ENCODE measurements around the gene OR5H6. TPM values are rescaled to one million over a fixed set of nuclear protein-coding genes. Genes with fewer than 3 reads are reported as not detected.

The OR5H6 gene
- not detected in 2 replicates for total RNA-seq (ENCODE audit: low replicate concordance)

DNA sequence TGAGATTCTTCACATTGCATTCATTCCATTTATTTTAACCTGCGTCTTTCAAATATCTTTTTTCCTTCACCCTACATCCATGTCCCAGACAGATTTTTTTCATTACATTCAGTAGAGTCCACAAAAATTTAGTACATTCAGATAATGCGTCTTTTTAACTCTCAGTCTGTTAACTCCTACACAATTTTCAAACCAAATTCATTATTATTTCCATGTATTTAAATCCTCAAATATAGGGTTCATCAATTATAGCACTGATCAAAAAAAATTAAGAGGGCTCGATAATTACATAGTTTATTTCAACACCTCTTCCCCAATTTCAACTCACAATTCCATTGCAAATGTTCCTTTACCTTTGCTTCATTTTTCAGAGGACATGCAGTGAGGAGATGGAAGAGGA, at the start of gene OR5H6:
Gene OR5H6 (plus strand): TSS at position 301 of the 400 bp plus-strand sequence. CDS start 89 bp downstream, at position 390.
- Mint-ChIP-seq H3K27ac (no peak within 1 kb of the TSS), H3K9me3 (no peaks in the 10 kb centered on the region), H3K27me3 (ENCODE audit: insufficient read depth, low read depth) (no peaks in the 10 kb centered on the region), H3K4me3 (no peak within 1 kb of the TSS), H3K4me1 (no peaks in the 10 kb centered on the region), H3K36me3 (no peaks in the 10 kb centered on the region)
- no peak within 1 kb of the TSS for H3K9ac ChIP-seq
- no peaks in the 10 kb centered on the region for H3K79me2 ChIP-seq (ENCODE audit: low read depth)
- no peak within 1 kb of the TSS for H2AFZ ChIP-seq (replicated peaks)
- no peak for DNase-seq (ENCODE audit: low spot score)
- no peaks in the 10 kb centered on the region for H3F3A ChIP-seq (ENCODE audit: low read depth)
- no peaks in the 10 kb centered on the region for H3K4me1 ChIP-seq
- H3K36me3 ChIP-seq: no peaks in the 10 kb centered on the region
- no peak within 1 kb of the TSS for H3K4me2 ChIP-seq
- H3K4me3 ChIP-seq: no peak within 1 kb of the TSS
- H3K9me3 ChIP-seq (ENCODE audit: low read depth): no peaks in the 10 kb centered on the region
- H4K20me1 ChIP-seq (ENCODE audit: low read depth): no peaks in the 10 kb centered on the region
- no peaks in the 10 kb centered on the region for H3K27me3 ChIP-seq
- no peak within 1 kb of the TSS for H3K27ac ChIP-seq
- no peak for TF ChIP-seq EZH2phosphoT487 (IDR thresholded peaks at IDR 0.05)
- TF ChIP-seq EZH2 (IDR thresholded peaks at IDR 0.05): no peak
- TF ChIP-seq, protein P1, sequence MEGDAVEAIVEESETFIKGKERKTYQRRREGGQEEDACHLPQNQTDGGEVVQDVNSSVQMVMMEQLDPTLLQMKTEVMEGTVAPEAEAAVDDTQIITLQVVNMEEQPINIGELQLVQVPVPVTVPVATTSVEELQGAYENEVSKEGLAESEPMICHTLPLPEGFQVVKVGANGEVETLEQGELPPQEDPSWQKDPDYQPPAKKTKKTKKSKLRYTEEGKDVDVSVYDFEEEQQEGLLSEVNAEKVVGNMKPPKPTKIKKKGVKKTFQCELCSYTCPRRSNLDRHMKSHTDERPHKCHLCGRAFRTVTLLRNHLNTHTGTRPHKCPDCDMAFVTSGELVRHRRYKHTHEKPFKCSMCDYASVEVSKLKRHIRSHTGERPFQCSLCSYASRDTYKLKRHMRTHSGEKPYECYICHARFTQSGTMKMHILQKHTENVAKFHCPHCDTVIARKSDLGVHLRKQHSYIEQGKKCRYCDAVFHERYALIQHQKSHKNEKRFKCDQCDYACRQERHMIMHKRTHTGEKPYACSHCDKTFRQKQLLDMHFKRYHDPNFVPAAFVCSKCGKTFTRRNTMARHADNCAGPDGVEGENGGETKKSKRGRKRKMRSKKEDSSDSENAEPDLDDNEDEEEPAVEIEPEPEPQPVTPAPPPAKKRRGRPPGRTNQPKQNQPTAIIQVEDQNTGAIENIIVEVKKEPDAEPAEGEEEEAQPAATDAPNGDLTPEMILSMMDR (IDR thresholded peaks at IDR 0.05): no peak

DNA sequence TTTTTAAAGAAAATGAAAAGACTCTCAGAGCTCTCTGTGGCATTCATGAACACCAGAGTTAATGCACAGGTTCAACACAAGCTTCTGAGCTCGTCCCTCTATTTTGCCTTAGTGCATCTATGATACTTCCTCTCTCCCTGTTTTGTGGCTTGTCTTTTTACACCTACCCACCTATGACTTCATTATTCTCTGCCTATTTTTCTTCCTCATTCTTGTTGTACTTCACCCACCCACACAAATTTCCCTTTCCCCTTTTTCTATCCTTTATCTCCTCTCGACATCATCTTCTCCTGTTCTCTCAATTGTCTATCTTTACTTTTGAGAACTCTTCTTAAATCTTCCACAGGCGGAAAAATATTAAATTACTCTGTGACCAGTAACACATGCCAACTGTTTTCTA, 49.0 kb upstream of the OR5H6 start:
- Mint-ChIP-seq H3K27me3 (ENCODE audit: insufficient read depth, low read depth) (peaks cover 2% of the 10 kb centered on the region), H3K36me3 (no peaks in the 10 kb centered on the region), H3K27ac (no peak overlapping the region), H3K9me3 (no peaks in the 10 kb centered on the region), H3K4me3 (no peak overlapping the region), H3K4me1 (no peaks in the 10 kb centered on the region)
- Histone ChIP-seq H3K4me1 (no peaks in the 10 kb centered on the region), H3K27me3 (no peaks in the 10 kb centered on the region), H3K36me3 (no peaks in the 10 kb centered on the region), H3F3A (ENCODE audit: low read depth) (no peaks in the 10 kb centered on the region), H4K20me1 (ENCODE audit: low read depth) (no peaks in the 10 kb centered on the region), H3K4me3 (no peak overlapping the region), H3K27ac (no peak overlapping the region), H3K9ac (no peak overlapping the region), H2AFZ (replicated peaks) (no peak overlapping the region), H3K9me3 (ENCODE audit: low read depth) (no peaks in the 10 kb centered on the region), H3K79me2 (ENCODE audit: low read depth) (no peaks in the 10 kb centered on the region), H3K4me2 (no peak overlapping the region)
- no peak for DNase-seq (ENCODE audit: low spot score)
- TF ChIP-seq EZH2 (IDR thresholded peaks at IDR 0.05) (no peak), EZH2phosphoT487 (IDR thresholded peaks at IDR 0.05) (no peak)
- TF ChIP-seq, protein P1 (IDR thresholded peaks at IDR 0.05): no peak

DNA sequence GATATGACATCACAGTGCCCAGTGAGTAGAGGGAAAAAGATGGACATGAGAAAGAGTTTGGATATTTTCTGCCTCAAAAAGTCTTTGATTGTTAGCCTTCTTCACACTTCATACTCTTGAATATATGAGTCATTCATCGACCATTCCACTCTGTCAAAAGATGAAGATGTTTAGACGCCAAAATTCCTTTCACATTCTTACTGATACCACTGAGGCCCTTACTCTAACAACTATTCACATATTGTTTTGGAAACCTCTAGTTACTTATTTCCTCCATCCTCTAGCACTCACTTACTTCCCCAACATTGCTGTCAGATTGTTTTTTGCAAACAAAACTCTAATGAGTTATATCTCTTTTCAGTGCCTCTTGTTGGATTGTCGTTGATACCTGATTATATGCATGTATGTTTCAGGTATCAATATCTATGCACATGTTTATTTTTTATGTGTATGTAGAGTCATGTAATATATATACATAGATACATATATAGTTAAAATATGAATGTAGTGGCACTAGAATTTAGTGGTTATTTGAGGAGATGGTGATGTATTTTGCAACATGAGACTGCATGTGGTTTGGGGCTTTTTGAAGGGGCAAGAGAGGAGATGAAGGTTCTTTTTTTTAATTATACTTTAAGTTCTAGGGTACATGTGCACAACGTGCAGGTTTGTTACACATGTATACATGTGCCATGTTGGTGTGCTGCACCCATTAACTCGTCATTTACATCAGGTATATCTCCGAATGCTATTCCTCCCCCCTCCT, 40.0 kb upstream of the OR5H6 start:
- Histone ChIP-seq H3K4me2 (no peak overlapping the region), H2AFZ (replicated peaks) (no peak overlapping the region), H3K4me1 (no peaks in the 10 kb centered on the region), H3K4me3 (no peak overlapping the region), H3K27ac (no peak overlapping the region), H3F3A (ENCODE audit: low read depth) (no peaks in the 10 kb centered on the region), H3K27me3 (no peaks in the 10 kb centered on the region), H3K9me3 (ENCODE audit: low read depth) (no peaks in the 10 kb centered on the region), H3K79me2 (ENCODE audit: low read depth) (no peaks in the 10 kb centered on the region), H3K36me3 (no peaks in the 10 kb centered on the region), H4K20me1 (ENCODE audit: low read depth) (no peaks in the 10 kb centered on the region), H3K9ac (no peak overlapping the region)
- H3K9me3 Mint-ChIP-seq: no peaks in the 10 kb centered on the region
- no peak overlapping the region for H3K27ac Mint-ChIP-seq
- no peaks in the 10 kb centered on the region for H3K27me3 Mint-ChIP-seq (ENCODE audit: insufficient read depth, low read depth)
- TF ChIP-seq EZH2 (IDR thresholded peaks at IDR 0.05) (no peak), EZH2phosphoT487 (IDR thresholded peaks at IDR 0.05) (no peak)
- TF ChIP-seq, protein P1 (IDR thresholded peaks at IDR 0.05): no peak
- H3K4me1 Mint-ChIP-seq: no peaks in the 10 kb centered on the region
- no peak overlapping the region for H3K4me3 Mint-ChIP-seq
- no peak for DNase-seq (ENCODE audit: low spot score)
- no peaks in the 10 kb centered on the region for H3K36me3 Mint-ChIP-seq
